ENCODE measurements around the gene UBL5. TPM values are rescaled to one million over a fixed set of nuclear protein-coding genes. Genes with fewer than 3 reads are reported as not detected.

The UBL5 gene
- total and polyA plus RNA-seq, 4 donors = 155 to 339 (median 205) TPM

Small RNA genes within 50 kb of the gene (small RNA-seq; reads per million reads assigned to genes)
- gene RF00156 = not detected

Other genes with a start within 250 kb of the UBL5 start
- gene ZNF121, start 243.4 kb upstream of the UBL5 start, total RNA-seq = 10 to 100 TPM; 19.8 to 23.5 TPM
- 1 to 10 TPM; 1.7 to 3.7 TPM for gene ZNF121, start 243.4 kb upstream of the UBL5 start, polyA plus RNA-seq
- gene ZNF561, start 206.7 kb upstream of the UBL5 start, total RNA-seq = 10 to 100 TPM; 14.3 to 26.8 TPM
- 10 to 100 TPM in 1 of 2 donors, 1 to 10 TPM in 1; 8.5 to 11.5 TPM for gene ZNF561, start 206.7 kb upstream of the UBL5 start, polyA plus RNA-seq
- gene ZNF562, start 152.8 kb upstream of the UBL5 start, total RNA-seq = 10 to 100 TPM; 13.6 to 14.9 TPM
- gene ZNF562, start 152.8 kb upstream of the UBL5 start, polyA plus RNA-seq = 1 to 10 TPM; 4.1 to 4.4 TPM
- gene ZNF846, start 59.2 kb upstream of the UBL5 start, total RNA-seq = 1 to 10 TPM; 6.6 to 9.4 TPM
- gene ZNF846, start 59.2 kb upstream of the UBL5 start, polyA plus RNA-seq = 1 to 10 TPM; 1.6 to 6.7 TPM
- gene FBXL12, start 8.8 kb upstream of the UBL5 start, total RNA-seq = 10 to 100 TPM; 10.2 to 10.3 TPM
- 10 to 100 TPM in 1 of 2 donors, 1 to 10 TPM in 1; 10.0 to 11.7 TPM for gene FBXL12, start 8.8 kb upstream of the UBL5 start, polyA plus RNA-seq
- 10 to 100 TPM; 35.7 to 44.1 TPM for gene PIN1, start 7.4 kb downstream of the UBL5 start, total RNA-seq
- gene PIN1, start 7.4 kb downstream of the UBL5 start, polyA plus RNA-seq = 10 to 100 TPM; 34.4 to 51.3 TPM
- 1 to 10 TPM; 1.1 to 3.6 TPM for gene OLFM2, start 108.6 kb downstream of the UBL5 start, total RNA-seq
- 10 to 100 TPM in 1 of 2 donors, under 1 TPM in 1; 0.49 to 28.9 TPM for gene OLFM2, start 108.6 kb downstream of the UBL5 start, polyA plus RNA-seq
- gene COL5A3, start 182.6 kb downstream of the UBL5 start, total RNA-seq = 1 to 10 TPM in 1 of 2 donors, under 1 TPM in 1; 0.14 to 1.3 TPM
- gene COL5A3, start 182.6 kb downstream of the UBL5 start, polyA plus RNA-seq = 1 to 10 TPM in 1 of 2 donors, under 1 TPM in 1; 0.26 to 4.9 TPM
- not detected for gene RDH8, start 185.6 kb downstream of the UBL5 start, total RNA-seq
- gene RDH8, start 185.6 kb downstream of the UBL5 start, polyA plus RNA-seq = not detected

All from liver (tissue), 5 donors.